ENCODE results near the gene PREPL.

DNA sequence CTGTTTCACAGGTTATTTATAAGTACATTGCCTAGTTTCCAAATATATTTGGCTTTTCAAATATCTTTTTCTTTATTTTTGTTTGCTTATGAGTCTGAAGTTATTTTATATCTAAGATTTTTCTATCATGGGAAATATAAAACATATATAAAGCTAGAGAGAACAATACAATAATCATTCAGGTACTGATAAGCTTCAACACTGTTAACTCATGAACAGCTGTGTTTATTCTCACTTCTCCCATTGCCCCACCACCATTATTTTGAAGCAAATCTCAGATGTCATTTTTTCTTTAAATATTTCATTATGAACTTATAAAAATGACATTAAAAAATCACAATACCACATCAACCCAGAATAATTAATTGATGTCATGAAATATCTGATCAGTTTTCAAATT lies 10.2 kb upstream of the PREPL start:
- TF ChIP-seq CTCF (conservative IDR thresholded peaks at IDR 0.05; ENCODE audit: low read depth, low read length) = no peak
- no peak for TF ChIP-seq EZH2 (IDR thresholded peaks at IDR 0.05; ENCODE audit: borderline replicate concordance, low read depth, low read length, poor library complexity, severe bottlenecking)
